NCI-H1436 (cell line): ENCODE measurements around the gene RAC2.
"Not testable (repeated sequence)": the region's sequence is repeated elsewhere in the genome, so short reads cannot be mapped to it uniquely, and the experiment has no call there.

ENCODE experiments used
- DNase-seq: peaks from one replicate; lab custom pipeline; 2025; lab: John Stamatoyannopoulos, UW

The RAC2 gene

DNA sequence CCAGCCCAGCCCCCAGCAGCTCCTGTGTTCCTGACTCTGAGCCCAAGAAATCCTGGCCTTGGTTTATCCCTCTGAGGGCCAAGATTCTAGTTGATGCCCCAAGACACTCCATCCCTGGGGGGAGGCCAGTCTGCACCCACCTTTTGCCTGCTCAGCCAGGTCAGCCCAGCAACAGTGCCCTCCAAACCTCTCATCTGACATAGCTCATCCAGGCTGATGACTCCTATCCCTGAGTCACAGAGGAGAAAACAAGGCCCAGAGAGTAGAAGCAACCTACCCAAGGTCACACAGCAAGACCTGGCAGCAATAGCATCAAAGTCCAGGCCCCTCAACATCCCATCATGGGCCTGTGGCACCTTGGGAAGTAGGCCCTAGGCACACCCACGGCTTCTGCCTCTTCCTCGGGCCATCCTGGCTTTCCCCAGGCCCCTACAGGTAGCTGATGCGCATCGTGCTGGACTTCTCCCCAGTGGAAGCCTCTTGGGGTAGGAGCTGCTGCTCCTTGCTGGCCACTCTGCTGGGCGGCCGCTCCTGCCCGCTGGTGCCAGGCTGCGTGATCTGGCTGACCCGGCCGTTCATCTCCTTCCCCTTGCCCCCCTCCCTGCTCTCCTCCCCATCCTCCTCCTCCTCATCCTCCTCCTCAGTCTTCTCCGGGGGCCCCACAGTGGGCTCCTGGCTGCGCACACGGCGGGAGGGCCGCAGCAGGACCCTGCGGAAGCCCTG is 37.8 kb downstream of the RAC2 start:
- DNase-seq = no peak

DNA sequence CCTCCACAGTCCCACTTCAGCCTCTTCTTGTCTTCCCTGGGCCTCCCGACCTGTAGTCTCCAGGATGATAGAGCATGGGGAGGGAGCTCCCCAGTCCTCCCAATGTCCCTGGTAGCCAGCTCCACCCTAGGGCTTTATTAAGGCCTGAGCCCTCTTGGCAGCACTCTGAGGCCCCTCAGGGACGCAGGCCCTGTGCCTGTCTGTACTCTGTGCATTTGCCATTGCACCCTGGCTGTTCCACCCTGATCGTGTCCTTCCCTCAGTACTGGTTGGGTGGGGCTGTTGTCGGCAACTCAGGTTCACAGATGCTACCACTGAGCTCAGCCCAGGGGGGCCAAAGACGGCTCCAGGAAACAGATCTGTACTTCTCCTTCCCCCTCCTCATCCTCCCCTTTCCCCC is 39.0 kb downstream of the RAC2 start:
- DNase-seq = no peak

DNA sequence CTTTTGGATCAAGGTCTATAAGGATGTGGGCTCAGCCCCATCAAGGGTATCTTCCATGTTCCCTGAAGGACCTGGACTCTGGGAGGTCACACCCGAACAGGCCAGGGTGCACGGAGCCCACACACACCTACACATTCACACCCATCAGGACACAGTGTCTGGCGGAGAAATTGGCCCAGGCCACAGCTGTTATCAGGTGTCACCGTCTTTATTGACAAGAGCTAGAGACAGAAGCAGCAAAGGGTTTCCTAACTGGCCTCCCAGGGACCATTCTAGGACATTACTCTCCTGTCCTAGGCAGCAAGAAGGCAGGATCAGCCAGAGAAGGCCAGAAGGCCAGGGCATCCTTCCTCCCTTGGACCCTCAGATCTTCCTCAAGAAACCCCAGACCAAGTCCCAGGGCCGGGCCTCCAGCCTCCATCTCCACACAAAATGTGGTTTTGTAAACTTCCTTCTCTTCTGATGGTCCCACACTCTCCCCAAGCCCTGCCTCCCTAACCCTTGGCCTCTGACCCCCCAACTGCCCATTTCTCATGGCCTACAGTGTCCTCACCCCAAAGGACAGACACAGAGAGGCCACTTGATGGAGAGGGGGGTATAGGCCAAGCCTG is 39.9 kb downstream of the RAC2 start:
- DNase-seq = no peak

DNA sequence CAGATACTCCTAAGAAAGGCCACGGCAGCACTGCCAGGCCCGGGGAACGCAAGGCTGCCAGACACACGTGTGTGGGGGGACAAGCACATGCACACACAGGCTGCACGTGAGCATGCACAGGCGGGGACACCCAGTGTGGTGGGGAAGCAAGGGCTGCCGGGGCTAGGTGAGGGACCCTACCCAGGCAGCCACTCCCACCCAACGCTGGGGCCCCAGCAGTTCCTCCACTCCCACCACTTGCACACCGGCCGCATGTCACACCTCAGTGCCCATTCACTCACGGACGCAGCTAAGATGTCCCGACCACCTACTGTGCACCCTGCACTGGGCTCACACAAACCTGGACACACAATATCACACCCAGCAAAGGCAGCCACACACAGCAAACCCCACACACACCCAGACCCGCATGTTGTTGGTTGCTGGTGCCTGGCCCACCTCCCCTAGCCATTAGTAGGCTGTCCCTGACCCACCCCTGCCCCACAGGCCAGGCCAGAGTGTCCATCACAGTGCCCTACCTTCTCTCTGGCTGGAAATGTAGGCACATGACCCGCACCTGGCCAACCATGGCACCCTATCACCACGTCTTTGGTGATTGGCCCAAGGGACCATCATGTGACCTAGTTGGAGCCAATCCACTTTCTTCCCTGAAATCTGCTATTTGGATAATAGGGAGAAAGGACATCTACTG is 40.6 kb downstream of the RAC2 start:
- no peak for DNase-seq

DNA sequence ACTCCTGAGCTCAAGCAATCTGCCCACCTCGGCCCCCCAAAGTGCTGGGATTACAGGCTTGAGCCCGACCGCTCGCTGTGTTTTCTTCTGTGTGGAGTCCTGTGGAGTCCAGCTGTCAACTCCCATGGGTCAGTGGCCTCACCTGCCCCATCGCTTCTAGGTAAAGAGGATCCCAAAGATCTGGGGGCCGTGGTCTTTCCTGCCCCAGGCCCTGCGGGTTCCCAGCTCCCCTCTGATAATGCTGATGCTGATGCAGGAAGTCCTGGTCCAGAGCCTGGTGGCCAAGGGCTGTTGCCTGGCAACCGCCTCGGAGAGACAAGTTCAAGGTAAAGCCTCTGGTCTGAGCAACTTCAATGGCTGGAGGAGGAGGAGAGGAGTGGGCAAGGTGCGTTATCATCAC is 41.4 kb downstream of the RAC2 start:
- DNase-seq = no peak

DNA sequence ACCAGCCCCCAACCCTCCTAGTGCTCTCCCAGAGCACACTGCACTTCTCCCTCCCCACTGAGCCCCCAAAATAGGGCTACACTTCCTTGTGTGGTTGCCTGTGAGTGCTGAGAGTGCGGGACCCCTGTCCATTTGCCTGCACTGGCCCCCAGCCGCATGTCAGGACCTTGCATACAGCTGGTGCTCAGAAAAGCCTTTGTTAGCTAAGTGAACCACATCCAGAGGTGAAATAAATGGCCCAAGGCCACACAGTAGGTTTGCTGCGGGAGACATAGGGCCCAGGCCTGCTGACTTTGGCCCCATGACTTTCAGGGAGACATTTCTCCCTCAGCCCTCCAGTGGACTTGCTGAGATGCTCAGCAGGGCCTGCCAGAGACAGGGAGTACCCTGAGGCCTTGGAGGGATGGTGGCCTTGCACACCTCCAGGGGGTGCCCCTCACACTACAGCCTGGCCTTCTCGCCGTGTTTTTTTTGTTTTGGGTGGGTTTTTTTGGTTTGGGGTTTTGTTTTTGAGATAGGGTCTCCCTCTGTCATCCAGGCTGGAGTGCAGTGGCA is 42.0 kb downstream of the RAC2 start:
- DNase-seq = no peak

DNA sequence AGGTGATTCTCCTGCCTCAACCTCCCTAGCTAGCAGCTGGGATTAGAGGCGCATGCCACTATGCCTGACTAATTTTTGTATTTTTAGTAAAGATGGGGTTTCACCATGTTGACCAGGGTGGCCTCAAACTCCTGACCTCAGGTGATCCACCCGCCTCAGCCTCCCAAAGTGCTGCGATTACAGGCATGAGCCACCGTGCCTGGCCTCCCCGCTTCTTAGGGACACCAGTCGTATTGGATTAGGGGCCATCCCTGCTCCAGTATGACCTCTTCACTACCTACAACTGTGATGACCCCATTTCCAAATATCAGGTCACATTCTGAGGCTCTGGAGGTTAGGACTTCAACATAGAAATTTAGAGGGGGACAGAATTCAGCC is 42.6 kb downstream of the RAC2 start:
- DNase-seq = not testable (repeated sequence)

DNA sequence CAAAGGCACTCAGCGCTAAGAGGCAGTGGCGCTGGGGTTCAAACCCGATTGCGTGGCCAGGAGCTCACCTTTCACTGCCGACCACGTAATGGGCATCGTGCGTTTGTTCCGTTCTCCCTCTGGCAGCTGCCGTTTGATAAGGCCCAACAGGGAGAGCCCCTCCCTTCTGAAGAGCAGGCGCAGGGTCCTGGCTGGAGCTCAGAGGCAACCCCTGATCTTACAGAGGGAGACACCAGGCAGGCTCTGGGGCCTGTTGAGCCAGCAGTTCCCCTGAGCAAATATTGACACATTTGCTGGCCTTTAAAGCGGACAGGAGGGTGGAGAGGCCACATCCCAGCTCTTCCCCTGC is 44.3 kb downstream of the RAC2 start:
- no peak for DNase-seq

DNA sequence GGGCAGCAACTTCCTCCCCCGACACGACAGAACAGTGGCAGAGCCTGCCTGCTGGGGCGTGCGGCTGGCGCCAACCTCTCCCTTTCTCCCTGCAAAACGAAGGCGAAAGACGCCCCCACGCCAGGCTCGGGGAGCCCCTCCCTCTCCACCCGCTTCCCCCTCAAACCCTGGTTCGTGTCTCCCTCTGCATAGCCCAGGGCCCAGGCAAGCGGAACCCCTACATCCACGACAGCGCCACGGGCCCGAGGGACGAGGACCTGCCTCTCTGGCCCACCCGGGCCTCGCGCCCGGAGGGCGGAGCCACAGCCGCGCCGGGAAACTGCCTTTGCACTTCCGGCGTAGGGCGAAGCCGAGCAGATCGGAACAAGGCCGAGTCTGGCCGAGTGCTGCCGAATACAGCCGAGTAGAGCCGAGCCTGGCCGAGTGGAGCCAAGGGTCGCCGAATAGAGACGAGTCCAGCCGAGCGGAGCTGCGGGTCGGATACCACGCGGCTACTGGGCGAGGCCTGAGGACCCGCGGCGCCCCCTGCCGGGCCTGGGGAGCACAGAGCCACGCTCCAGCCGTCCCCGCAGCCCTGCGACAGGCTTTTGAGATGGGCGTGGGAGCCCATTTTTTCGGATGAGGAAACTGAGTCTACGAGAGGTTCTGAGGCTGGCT is 44.8 kb downstream of the RAC2 start:
- DNase-seq = peak; percentile 96

DNA sequence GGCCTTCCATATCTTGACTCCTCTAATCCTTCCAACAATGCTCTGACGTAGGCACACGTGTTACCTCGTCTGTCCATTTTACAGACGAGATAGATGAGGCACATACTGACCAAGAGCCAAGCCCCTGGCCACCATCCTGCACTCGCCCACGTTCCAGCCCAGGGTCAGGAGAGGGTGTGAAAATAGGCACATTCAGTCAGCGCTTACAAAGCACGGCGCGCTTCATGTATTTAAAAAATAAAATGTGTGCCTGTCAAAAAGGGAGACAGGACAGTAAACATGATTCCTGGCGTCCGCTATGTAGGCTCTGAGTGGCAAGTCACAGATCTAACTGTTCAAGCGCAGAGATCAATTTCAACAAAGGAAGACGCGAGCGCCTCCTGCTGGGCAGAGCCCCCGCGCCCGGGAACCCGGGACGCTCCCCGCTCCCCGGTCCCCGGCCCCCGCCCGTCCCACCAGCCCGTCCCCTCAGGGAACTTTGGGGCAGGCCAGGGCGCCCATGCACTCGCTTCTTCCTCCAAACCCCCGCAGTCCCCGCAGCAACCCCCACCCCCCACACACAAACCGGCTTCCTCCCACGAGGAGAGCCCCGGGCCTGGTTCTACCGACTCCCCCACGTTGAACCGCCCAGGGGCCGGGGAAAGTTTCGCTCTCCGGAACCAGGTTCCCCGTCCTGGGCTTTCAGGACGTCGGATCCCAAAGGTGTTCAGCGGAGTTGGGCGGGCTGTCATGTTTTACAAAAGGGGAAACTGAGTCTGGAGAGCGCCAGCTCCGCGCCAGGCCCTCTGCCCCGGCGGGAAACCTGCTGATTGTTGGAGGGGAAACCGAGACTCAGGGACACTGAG is 45.6 kb downstream of the RAC2 start:
- DNase-seq = peak; percentile 48

DNA sequence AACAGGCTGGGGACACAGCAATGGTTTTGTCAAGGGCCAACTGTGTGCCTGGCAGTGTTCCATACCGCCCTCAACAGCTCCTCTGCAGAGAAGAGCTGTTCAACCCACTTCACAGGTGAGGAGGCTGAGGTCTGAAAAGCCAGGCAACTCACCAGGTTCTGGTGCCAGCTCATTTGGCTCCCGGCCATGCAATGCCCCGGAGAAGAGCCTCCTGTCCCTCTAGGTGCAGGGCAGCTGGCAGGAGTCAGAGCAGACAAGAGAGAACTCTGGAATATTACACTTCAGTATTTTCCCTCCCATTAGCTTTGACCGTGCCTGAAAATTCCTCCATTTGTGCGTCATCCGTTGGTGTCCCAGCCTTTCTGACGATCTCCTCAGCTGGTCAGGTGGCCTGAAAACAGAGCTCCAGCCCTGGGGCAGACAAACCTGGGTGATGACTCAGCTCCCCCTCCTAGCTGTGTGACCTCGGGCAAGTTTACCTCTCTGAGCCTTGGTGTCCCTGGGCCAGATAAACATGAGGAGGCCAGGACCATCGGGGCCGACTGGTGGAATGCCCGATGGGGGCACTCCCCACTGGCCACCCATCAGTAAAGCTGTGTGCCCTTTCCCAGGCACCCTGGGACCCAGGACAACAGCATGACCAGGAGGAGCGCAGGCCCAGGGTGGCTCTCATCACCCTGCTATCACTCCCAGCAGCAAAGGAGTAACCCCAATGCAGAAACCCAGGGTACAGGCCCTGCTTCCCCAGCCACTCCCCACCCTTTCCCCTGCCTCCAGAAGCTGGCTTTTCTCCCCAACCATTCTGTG is 46.4 kb downstream of the RAC2 start:
- DNase-seq = no peak

DNA sequence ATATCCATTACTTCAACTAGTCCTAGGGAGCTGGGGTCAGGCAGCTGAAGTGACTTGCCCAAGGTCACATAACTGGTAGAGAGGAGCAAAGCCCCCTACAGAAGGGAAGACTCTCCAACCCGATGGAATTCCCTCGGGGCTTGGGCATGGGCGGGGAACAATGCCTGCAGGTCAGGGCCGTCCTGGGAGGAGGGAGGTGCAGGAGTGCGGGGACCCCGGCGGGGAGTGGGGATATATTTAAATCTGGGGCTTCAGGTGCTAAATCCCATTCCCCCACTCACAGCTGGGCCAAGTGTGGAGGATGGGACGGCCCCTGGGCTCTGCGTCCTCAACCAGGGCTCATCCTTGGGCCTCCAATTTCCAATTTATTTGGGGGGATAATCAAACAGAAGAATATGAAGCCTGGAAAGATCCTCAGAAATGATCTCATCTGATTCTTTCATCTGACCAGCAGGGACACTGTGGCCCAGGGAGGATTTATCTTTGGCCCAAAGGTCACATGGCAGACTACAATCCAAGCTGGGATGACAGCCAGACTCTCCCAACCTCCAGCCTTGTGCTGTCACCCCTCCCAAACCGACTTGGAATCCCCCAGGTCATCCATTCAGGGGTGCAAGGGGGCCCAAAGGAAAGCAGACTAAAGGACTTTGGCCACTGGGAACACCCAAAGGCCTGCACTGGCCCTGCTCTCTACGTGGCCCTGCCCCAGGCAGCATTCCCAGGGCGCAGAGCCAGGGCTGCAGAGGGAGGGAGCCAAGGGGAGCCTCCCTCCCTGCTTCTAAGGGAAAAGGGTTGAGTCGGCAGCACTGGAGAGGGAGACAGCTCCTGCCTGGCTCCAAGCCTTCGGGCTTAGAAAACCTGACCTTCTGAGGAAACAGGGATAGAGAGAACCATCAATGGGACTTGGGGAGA is 47.3 kb downstream of the RAC2 start:
- DNase-seq = no peak

DNA sequence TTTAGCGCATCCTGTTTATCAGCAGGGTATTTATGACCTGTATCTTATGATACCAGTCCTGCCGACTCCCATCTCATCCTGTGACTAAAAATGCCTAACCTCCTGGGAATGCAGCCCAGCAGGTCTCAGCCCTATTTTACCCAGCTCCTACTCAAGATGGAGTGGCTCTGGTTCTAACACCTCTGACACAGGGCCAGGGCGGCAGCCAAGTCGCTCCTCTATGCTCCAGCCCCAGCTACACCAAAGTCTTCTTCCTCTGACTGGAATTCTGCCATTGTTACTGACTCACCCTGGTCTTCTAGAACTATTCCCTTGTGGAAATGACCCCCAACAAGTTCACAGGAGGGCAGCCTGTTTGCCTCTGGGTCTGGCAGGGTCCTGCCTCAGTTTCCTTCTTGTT is 48.1 kb downstream of the RAC2 start:
- DNase-seq = no peak

DNA sequence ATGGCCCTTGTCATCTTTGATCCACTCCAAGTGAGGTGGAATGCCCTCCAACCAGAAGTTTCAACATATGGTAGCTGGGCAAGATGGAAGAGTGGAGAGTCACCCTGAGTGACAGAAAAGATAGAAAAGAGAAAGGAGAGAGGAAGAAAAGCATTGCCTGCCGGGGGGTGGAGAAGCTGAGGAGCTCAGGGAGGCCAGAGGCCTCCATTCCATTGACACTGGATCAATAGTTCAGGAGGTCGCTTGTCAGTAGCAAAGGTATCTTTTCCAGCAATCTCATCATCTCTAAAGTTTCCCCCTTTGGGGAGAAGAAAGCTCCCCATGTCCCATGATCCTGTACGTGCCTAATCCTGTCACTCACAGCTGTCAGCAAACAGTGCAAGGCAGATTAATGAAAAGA is 49.3 kb downstream of the RAC2 start:
- DNase-seq = no peak

DNA sequence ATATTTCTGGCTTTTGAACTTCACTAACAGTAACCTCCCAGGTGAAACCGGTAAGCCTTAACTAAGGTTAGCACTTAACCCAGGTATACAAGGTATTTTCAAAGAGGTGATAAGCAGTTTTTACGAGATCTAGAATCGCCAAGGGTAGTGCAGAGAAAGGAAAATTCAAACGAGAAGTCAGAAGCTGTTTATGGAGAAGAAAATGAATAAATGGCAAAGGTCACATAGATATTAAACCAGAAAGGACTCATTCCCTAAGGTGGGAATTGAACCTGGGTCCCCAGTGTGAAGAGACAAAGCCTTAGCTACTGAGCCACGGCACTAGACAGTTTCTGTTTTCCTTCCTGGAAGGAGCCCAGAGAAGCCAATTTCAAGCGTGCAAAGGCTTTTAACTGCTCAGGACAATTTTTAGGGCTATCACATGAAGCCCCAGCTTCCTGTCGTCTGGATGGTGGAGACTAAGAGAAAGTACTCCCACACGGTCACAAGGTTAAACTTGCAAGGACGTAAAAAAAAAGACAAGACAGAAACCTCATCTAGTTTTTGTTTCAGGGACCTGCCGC is 50.4 kb downstream of the RAC2 start:
- DNase-seq = no peak

DNA sequence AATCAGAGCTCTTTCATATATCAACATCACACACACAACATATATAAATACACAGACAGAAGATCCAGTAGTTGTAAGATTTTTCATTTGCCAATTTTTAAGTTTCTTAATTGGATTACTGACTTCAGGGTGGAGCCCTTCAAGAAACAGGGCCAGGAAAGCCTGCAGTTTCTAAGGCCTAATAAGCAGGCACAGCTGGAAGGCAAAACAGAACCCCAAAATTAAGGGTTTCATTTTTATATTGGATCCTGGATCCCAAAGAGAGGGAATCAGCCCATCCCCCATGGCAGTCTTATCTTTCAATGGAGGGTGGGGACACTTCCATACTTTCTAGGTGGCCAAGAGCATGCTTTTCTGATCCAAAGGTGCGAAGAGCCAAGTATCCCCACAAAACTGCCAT is 51.3 kb downstream of the RAC2 start:
- DNase-seq = no peak

DNA sequence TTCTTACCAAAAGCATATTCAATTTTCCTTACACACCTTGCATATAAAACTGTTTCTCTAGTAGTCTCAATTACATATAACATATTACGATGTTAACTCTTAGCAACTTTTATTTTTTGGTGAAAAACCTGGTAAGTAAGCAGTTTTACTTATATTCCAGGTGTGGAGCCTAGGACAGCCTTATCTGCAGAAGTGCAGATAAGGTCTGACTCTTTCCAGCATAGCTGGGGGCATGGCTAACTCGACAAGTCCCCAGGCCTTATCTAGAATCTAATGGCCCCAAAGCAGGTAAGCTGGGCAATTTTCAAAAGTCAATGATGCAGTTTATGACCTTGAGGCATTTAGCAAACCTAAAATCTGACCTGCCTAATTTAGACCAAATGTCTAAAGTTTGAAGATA is 51.9 kb downstream of the RAC2 start:
- DNase-seq = no peak

DNA sequence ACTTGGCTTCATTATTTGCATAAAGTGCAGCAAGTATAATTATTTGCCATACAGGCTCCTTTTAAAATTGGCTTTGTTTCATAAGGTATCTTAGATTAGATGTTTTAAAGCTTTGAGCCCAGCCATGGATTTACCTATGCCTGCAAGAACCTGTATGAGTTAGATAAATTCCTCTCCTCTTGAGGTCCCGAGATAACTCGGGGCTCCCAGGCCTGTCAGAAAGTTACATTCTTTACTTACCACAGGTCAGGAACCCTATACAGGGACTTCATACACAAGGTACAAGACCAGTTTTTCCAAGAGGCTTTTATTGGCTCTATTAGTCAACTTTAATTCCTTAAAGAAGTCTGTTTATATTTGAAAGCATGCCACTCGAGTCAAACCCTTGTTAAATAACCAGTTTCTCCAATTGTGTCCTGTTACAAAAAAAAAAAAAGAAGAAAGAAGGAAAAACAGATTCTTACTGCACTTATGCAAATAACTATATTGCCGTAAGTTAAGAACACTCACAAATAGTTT is 53.7 kb downstream of the RAC2 start:
- DNase-seq = no peak

DNA sequence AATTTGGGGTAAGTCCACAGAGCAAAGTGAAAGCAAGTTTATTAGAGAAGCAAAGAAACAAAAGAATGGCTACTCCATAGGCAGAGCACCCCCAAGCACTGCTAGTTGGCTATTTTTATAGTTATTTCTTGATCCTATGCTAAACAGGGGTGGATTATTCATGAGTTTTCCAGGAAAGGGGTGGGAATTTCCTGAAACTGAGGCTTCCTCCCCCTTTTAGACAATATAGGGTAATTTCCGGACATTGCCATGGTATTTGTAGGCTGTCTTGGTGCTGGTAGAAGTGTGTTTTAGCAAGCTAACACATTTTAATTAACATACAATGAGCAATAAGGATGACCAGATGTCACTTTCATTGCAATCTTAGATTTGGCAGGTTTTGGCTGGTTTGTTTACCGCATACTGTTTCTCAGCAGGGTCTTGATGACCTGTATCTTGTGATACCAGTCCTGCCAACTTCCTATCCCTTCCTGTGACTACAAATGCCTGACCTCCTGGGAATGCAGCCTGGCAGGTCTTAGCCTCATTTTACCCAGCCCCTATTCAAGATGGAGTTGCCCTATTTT is 55.1 kb downstream of the RAC2 start:
- no peak for DNase-seq
